T-helper 2 cell treated with Interferon-gamma antibody and Interleukin-4, amounts not matched to agents 5 μg/mL and 100 μg/mL, for 36 hours (primary cell): ENCODE measurements around the gene THADA.

Source experiments
- DNase-seq: peaks from one replicate; pipeline ENCODE4 v3.0.0; 2021; ENCODE audit warnings: low spot score
- H3K27ac Mint-ChIP-seq: one replicate; pipeline ENCODE4 v1.8.0; 2021; ENCODE audit warnings: mild to moderate bottlenecking, mixed read lengths
- H3K27me3 Mint-ChIP-seq: one replicate; pipeline ENCODE4 v1.8.0; 2021; ENCODE audit warnings: low read depth, mixed read lengths
- H3K36me3 Mint-ChIP-seq: one replicate; pipeline ENCODE4 v1.8.0; 2021; ENCODE audit warnings: low read depth, mixed read lengths
- H3K4me1 Mint-ChIP-seq: one replicate; pipeline ENCODE4 v1.8.0; 2021; ENCODE audit warnings: low read depth, mixed read lengths
- H3K4me3 Mint-ChIP-seq: one replicate; pipeline ENCODE4 v1.8.0; 2022; ENCODE audit warnings: mild to moderate bottlenecking, moderate library complexity, mixed read lengths
- H3K9me3 Mint-ChIP-seq: one replicate; pipeline ENCODE4 v1.8.0; 2021; ENCODE audit warnings: mixed read lengths

THADA gene

GRCh38 chr2:43418680-43419079, 177.2 kb downstream of the THADA start:
- Mint-ChIP-seq H3K27ac (no peak overlapping the region), H3K4me3 (no peak overlapping the region), H3K4me1 (peaks cover 4% of the 10 kb centered on the region), H3K36me3 (peaks cover 28% of the 10 kb centered on the region), H3K9me3 (no peaks in the 10 kb centered on the region), H3K27me3 (no peaks in the 10 kb centered on the region)
- no peak for DNase-seq

GRCh38 chr2:43417300-43417699, 178.5 kb downstream of the THADA start:
- Mint-ChIP-seq H3K4me1 (peaks cover 1% of the 10 kb centered on the region), H3K36me3 (peaks cover 20% of the 10 kb centered on the region), H3K9me3 (no peaks in the 10 kb centered on the region), H3K4me3 (no peak overlapping the region), H3K27me3 (no peaks in the 10 kb centered on the region), H3K27ac (no peak overlapping the region)
- DNase-seq: no peak

DNA sequence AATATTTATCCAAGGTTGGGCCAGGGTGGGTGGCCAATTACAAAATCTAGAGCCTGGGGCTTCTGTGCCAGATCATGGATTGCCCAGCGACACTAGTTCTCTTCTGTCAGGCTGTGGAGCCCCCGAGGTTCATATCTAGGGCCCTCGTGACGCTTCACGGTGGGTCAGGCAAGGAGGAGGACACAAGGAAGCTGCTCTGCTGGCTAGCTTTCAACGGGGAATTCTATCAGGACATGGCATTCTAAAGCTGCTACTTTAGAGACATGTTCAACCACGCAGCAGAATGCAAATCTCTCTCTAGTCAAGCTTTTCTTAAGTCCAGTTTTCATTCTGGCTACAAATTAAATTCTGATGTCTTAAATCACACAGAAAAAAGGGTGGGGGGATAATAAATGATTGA, 180.2 kb downstream of the THADA start:
- Mint-ChIP-seq H3K4me3 (no peak overlapping the region), H3K9me3 (no peaks in the 10 kb centered on the region), H3K36me3 (peaks cover 15% of the 10 kb centered on the region), H3K27ac (no peak overlapping the region), H3K27me3 (no peaks in the 10 kb centered on the region), H3K4me1 (peaks cover 1% of the 10 kb centered on the region)
- DNase-seq: no peak

- Mint-ChIP-seq H3K27me3 (no peaks in the 10 kb centered on the region), H3K4me3 (no peak overlapping the region), H3K27ac (no peak overlapping the region), H3K36me3 (peaks cover 12% of the 10 kb centered on the region), H3K4me1 (peaks cover 1% of the 10 kb centered on the region), H3K9me3 (no peaks in the 10 kb centered on the region)
- DNase-seq: no peak
Measured at GRCh38 chr2:43414586-43415135, 181.2 kb downstream of the THADA start.

DNA sequence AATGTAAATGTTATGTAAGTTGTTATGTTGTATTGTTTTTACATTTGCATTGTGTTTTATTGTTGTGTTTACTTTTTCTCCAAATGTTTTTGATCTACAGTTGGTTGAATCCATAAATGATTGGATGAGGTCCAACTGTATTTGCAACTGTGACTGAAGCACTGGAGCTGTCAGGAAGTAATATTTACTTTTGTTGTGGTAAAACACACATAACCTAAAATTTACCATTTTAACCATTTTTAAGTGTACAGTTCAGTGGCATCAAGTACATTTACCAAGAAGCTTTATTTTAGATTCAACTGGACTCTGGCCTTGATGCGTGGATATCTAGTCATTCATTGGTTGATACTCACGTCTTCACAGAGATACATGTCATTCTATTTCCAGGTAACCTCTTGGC, 181.8 kb downstream of the THADA start:
- Mint-ChIP-seq H3K4me3 (no peak overlapping the region), H3K27ac (no peak overlapping the region), H3K36me3 (peaks cover 10% of the 10 kb centered on the region), H3K27me3 (no peaks in the 10 kb centered on the region), H3K4me1 (peaks cover 1% of the 10 kb centered on the region), H3K9me3 (no peaks in the 10 kb centered on the region)
- no peak for DNase-seq

DNA sequence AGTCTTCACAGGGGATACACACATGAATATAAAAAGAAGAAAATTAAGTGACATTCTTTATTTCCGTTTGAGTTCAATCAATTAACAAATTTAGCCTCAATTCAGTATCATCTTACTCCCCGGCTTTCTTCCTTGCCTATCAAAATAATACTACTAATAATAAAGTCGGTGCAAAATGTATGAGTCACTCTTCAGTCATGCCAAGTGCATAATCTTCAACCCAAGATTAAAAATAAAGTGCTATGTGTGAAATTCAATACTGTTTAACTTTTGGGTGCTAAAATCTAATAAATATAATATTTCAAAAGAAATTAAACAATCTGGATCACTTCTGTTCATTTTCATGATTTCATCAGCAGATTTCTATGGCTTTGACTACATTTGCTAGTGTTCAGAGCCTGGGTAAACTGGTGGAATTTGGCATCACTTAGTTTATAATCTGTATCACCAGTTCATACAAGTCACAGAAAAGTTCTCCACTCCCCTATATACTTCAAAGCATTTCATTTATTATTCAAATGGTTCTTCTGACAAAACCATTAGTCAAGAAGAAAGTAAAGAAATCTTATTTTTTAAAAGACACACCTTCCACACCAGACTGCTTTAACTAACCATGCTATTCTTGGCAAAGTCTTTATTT, 183.6 kb downstream of the THADA start:
- H3K9me3 Mint-ChIP-seq: no peaks in the 10 kb centered on the region
- H3K4me3 Mint-ChIP-seq: no peak overlapping the region
- peaks cover 5% of the 10 kb centered on the region for H3K36me3 Mint-ChIP-seq
- H3K4me1 Mint-ChIP-seq: peaks cover 1% of the 10 kb centered on the region
- no peaks in the 10 kb centered on the region for H3K27me3 Mint-ChIP-seq
- H3K27ac Mint-ChIP-seq: no peak overlapping the region
- DNase-seq: no peak

DNA sequence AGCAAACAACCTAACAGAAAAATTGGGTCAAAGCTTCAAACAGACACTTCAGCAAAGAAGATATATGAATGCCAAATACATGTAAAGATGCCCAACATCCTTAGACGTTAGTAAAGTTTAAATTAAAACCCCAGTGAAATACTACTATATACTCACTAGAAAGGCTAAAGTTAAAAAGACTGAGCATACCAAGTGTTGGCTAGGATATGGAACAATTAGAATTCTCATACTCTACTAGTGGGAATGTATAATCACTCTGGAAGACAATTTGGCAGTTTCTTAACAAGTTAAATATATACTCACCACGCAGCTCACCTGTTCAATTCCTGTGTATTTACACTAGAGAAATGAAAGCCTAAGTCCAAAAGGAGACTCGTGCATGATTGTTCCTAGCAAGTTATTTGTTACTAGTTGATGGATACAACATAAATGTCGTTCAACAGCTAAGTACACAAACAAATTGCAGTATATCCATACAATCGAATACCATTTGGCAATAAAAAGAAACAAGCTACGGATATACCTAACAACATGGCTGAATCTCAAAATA, 185.7 kb downstream of the THADA start:
- Mint-ChIP-seq H3K9me3 (no peaks in the 10 kb centered on the region), H3K27ac (no peak overlapping the region), H3K36me3 (peaks cover 3% of the 10 kb centered on the region), H3K4me1 (peaks cover 1% of the 10 kb centered on the region), H3K27me3 (no peaks in the 10 kb centered on the region), H3K4me3 (no peak overlapping the region)
- no peak for DNase-seq

GRCh38 chr2:43408407-43409160, 187.3 kb downstream of the THADA start:
- DNase-seq: no peak
- Mint-ChIP-seq H3K27me3 (no peaks in the 10 kb centered on the region), H3K36me3 (peaks cover 3% of the 10 kb centered on the region), H3K4me1 (peaks cover 3% of the 10 kb centered on the region), H3K27ac (no peak overlapping the region), H3K4me3 (no peak overlapping the region), H3K9me3 (no peaks in the 10 kb centered on the region)

GRCh38 chr2:43407935-43408334, 187.9 kb downstream of the THADA start:
- Mint-ChIP-seq H3K27ac (no peak overlapping the region), H3K36me3 (no peaks in the 10 kb centered on the region), H3K9me3 (no peaks in the 10 kb centered on the region), H3K4me3 (no peak overlapping the region), H3K4me1 (peaks cover 3% of the 10 kb centered on the region), H3K27me3 (no peaks in the 10 kb centered on the region)
- DNase-seq: no peak

GRCh38 chr2:43406651-43407279, 189.1 kb downstream of the THADA start:
- H3K9me3 Mint-ChIP-seq: no peaks in the 10 kb centered on the region
- H3K27me3 Mint-ChIP-seq: no peaks in the 10 kb centered on the region
- no peak for DNase-seq
- peaks cover 12% of the 10 kb centered on the region for H3K4me1 Mint-ChIP-seq
- no peaks in the 10 kb centered on the region for H3K36me3 Mint-ChIP-seq
- no peak overlapping the region for H3K27ac Mint-ChIP-seq
- no peak overlapping the region for H3K4me3 Mint-ChIP-seq

DNA sequence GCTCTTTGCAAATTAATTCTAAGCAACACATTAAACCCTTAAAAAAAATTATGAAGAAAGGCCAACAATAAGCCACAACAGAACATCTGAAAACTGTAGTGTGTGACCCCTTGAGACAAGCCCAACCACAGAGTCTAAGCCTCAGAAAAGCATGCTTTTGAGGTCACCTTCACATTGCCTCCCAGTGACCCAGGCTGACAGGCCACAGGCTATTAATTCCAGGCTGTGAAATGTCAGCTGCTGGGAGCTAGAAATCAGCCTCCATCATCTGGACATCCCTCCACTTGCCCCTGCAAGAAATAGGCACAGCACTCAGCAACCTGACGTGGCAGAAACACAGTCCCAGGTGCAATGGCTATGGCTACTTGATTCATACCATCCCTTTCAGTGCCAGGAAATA, 190.0 kb downstream of the THADA start:
- DNase-seq: no peak
- Mint-ChIP-seq H3K4me1 (peaks cover 12% of the 10 kb centered on the region), H3K27me3 (no peaks in the 10 kb centered on the region), H3K27ac (no peak overlapping the region), H3K4me3 (no peak overlapping the region), H3K9me3 (no peaks in the 10 kb centered on the region), H3K36me3 (no peaks in the 10 kb centered on the region)

DNA sequence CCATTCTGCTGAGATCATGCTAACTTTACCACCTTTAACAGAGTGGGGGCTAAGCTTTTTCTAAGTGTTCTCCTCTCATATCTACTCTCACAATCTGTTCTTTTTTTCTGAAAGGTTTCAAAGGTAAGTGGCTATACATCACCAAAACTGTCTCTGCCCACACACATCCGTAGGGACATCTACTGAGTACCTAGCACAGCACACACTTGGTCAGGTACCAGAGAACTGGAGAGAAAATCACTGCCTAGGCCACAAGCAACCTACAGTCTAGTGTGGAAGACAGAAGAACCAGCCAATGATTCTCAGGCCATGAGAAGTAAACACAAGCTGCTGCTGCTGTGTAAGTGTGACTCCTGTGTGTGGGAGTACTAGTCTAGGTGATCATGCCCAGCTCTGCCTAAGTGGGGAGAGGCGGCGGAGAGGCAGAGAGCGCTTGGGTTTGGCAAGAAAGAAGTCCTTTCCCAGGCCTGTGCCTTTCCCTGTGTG, 193.3 kb downstream of the THADA start:
- no peak for DNase-seq
- Mint-ChIP-seq H3K9me3 (no peaks in the 10 kb centered on the region), H3K36me3 (peaks cover 3% of the 10 kb centered on the region), H3K4me3 (no peak overlapping the region), H3K4me1 (peaks cover 12% of the 10 kb centered on the region), H3K27ac (no peak overlapping the region), H3K27me3 (no peaks in the 10 kb centered on the region)

DNA sequence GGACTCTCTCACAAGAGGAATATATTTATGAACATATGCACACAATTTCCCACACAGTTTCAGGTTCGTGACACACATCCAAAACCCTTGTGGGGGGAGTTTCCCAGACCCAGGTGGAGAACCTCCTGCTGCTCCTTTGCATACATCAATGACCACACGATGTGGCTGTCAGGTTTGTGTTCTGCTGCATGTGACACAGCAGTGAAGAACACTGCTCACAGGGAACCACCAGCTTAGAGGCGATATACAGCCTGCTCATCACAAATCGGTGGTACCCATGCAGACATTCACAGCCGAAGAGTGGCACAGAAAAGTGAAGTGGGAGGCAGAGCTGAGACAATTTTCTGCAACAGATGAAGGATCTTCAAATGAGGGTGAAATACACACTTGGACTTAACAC, 193.8 kb downstream of the THADA start:
- Mint-ChIP-seq H3K4me1 (peaks cover 12% of the 10 kb centered on the region), H3K27me3 (no peaks in the 10 kb centered on the region), H3K4me3 (no peak overlapping the region), H3K27ac (peak overlapping the region; percentile 43), H3K9me3 (no peaks in the 10 kb centered on the region), H3K36me3 (peaks cover 8% of the 10 kb centered on the region)
- peak; percentile 35 for DNase-seq

GRCh38 chr2:43400508-43400907, 195.3 kb downstream of the THADA start:
- Mint-ChIP-seq H3K27ac (no peak overlapping the region), H3K36me3 (peaks cover 14% of the 10 kb centered on the region), H3K4me1 (peaks cover 12% of the 10 kb centered on the region), H3K27me3 (no peaks in the 10 kb centered on the region), H3K9me3 (no peaks in the 10 kb centered on the region), H3K4me3 (no peak overlapping the region)
- DNase-seq: no peak
